ENCODE results near the gene PPP1R3D.
A peak's percentile ranks its signal among the peaks of the same experiment; 100 is the strongest.

The PPP1R3D gene

DNA sequence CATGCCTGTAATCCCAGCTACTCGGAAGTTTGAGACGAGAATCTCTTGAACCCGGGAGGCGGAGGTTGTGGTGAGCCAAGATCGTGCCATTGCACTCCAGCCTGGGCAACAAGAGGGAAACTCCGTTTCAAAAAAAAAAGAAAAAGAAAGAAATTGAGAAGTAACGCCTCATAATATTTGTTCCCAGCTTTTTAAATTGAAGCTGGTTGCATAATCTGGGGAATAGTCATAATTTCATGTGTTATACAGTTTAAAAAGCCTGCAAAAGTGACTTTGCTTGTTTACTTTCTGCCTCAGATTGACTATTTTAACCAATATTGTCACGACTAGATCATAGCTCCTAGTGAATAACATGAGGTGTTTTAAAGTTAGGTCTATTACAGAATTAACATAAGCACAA lies 7.3 kb upstream of the PPP1R3D start:
- DNase-seq, result no peak

DNA sequence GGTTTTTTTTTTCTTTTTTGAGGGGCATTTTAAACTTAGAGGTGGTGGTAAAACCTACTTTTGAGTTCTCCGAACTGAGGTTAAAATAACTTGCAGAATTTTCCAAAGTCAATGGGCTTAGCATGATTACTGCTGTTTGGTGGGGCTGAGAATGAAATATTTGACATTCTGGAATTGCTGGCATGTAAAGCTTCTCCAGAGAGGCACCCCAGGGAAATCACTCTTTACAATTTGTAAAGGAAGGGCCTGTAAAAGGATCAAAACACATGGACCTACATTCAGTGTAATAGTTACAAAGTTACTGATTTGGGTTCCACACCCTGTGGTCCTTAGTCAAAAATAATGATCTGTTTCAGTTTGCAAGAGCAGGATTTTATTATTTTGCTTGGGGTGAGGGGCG lies 5.6 kb upstream of the PPP1R3D start:
- no peak for DNase-seq

DNA sequence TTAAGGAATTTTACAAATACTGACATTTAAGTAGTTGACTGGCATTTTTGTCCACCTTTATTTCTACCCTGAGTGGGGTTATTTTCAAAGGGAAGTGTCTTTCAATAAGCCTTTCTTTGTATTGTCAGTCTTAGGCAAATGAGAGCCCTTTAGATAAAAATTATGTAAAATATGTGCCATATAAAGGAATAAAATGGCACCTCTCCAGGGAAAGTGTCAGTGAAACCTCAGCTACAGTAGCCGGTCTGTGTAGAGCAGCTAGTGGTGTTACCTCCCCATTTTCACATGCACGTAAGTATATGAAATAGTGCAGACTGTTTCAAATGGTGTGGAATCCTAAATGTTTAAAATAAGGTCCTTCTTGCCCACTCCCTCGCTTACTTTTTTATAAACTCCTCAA lies 5.1 kb upstream of the PPP1R3D start:
- no peak for DNase-seq

DNA sequence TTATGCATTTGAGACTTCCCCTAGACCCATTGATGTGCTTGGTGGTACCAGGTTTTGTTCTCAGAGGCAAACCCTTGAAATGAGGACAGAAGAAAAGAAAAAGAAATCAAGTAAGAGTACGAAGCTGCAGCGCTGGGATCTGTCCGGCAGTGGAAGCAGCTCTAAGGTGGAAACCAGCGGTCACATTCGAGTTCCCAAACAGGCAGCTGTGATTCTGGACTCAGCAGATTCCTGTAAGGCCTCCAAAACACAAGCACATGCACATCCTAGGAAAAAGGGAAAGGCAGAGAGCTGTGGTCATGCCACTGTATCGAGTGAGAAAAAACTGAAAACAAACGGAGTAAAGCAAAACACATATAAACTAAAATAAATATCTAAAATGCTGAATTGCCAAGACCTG lies 4.6 kb upstream of the PPP1R3D start:
- no peak for DNase-seq

DNA sequence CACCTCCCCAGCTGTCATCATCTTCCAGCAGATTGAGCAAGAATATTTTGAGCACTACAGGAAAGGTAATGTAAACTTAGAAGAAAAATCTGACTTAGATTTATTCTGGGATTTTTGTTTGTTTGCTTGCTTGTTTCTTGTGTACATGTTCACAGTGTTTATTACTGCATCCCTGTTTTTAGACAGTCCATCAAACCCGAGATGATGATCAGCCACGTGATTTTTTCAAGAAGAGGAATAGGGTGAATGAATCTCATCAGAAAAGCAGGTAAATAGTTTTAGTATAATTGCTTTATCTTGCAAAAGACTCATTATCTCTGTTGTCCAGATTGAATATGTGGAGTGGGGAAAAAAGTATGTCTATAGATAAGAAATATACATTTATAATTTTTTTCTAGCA lies 2.1 kb upstream of the PPP1R3D start:
- no peak for DNase-seq

DNA sequence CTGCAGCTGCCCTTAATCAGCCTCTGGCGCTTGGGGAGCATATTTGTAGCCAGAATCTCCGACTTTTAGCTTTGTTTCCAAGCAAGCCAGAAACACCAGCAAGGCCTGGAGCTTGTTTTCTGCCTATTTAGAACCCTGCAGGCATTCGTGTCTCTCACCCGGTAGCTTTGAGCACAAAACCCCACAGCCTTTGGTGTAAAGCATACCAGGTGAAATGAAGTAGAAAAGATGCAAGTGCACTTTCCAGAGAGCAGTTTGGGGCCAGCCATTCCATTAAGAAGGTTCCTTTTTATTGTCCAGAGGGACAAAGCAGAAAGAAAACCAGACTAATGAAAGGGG lies 820 bp upstream of the PPP1R3D start:
- DNase-seq, result no peak

DNA sequence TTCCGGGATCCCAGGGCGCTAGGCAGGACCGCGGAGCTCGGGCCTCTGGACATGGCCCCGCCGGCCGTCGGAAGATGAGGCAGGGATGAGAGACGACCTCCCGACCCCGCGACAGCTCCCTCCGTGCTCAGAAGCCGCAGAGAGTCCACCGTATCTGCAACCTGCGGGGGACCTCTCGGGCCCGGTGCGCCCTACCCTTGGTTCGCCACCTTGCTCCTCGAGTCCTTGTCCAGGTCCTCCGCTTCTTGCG lies 301 bp downstream of the PPP1R3D start:
- no peak for DNase-seq

DNA sequence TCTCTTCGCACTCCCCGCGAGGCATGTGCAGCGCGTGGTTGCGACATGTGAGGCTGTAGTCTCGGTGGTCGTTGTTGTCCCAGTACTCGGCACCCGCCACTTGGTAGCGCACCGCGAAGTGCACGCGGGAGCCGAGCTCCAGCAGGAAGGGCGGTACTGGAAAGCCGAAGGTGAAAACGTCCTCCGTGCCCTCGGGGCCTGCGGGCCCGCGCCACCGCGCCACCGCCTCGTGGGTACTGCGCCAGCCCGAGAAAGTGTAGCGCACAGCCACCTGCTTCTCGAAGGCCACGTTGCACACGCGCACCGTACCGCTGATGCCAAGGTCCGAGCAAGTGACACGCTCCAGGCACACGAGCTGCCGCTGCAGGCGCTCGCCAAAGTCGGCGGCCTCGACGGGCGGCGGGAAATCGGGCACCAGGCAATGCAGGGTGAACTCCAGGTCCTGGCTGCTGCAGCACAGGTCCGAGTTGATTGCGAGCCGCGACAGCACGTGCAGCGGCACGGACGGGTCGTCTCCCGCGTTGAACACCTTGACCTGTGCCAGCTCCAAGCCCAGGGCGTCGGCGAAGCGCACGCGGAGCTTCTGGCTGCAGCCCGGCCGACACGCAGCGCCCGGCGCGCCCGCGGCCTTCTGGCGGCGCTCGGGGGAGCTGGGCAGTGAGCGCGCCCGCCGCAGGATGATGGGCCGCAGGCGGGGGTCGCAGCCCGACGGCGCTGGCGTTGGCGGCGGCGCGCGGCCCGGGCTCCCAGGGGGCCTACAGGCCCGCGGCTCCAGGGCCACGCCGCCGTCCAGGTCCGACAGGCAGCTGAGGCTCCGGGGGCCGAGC lies 840 bp downstream of the PPP1R3D start:
- DNase-seq, result no peak

DNA sequence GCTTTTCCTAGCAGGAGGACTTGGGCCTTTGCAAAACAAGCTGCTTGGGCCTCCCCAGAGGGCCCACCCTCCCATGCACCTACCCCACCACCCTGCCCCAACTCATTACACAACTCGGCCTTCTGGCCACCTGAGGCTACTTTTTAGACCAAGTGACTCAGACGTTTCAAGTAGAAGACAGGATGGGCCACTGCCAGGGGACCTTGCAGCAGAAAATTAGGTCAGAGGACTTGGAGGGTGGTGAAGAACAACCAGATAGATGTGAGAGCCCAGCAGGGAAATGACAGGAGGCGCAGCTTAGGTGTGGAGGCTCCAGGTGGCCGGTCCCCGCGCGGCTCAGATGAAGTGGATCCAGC lies 1.4 kb downstream of the PPP1R3D start:
- no peak for DNase-seq

DNA sequence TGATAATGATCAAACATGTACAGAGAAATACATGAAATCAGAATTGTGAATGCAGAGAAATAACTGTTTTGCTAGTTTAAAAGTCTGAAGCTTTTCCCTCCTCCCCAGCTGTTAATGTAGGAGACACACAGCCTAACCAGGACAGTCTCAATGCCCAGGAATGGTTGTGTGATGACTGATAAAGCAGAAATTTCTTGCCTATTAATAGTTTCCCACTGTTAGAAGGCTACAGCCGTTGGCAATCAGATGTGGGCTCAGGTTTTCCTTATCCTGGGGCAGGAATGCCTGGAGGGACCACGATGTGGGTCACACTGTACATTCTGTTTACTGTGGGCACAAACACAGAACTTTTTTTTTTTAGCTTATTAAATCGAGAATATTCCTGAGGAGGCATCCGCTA lies 1.9 kb downstream of the PPP1R3D start:
- DNase-seq, result no peak

DNA sequence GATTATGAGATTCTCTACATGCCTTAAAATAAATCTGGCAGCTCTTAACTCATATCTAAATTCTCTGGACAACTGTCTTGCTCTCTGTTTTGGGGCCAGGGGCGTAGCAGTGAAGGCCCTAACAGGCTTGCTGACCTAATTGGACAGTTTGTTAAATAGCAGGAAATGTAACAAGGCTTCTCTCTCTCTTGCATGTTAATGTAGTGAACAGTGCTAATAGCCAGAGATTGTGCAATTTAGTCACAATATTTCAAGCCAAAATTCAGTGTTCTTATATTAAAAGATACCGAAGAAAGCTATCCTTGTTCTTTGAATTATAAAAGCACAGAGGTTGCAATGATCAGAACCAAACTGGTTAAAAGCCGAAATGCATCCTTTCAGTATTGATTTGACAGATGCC lies 3.0 kb downstream of the PPP1R3D start:
- no peak for DNase-seq

DNA sequence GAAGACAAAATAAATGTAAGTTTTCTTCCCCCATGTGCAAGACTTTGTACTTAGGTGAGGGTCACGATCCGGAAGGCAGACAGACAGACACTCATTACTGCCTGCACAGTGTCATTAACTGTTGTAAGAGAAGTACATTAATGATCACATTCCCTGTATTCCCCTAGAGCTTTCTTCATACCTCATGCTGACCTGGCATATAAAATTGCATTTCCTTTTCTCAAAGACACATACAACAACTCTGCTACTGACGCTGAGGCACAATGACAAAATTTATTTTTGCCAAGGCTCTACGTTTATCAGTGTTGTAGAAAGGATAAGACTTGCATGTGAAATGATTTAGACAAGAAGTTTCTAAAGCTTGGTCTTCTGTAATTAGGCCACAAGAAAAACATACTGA lies 3.7 kb downstream of the PPP1R3D start:
- no peak for DNase-seq

DNA sequence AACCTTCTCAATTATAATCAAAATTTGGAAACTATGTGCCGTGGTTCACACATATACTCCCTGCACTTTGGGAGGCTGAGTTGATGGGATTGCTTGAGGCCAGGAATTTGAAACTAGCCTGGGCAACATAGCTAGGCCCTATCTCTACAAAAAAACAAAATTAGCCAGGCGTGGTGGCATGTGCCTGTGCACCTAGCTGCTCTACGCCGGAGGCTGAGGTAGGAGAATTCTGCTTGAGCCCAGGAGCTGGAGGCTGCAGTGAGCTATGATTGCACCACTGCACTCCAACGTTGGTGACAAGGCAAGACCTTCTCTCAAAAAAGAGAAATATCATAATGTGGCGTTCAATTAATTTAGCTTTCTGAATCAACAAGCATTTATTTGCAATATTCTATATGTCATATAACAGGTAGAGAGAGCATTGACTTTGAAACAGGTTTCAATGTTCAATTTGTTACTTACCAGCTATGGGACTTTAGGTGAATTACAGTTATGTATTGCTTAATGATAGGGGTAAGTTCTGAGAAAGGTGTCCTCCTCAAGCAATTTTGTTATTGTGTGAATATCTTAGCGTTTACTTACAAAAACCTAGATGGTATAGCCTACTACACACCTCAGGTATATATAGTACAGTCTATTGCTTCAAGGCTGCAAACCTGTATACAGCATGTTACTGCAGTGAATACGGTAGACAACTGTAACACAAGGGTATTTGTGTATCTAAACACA lies 4.5 kb downstream of the PPP1R3D start:
- DNase-seq, result no peak

DNA sequence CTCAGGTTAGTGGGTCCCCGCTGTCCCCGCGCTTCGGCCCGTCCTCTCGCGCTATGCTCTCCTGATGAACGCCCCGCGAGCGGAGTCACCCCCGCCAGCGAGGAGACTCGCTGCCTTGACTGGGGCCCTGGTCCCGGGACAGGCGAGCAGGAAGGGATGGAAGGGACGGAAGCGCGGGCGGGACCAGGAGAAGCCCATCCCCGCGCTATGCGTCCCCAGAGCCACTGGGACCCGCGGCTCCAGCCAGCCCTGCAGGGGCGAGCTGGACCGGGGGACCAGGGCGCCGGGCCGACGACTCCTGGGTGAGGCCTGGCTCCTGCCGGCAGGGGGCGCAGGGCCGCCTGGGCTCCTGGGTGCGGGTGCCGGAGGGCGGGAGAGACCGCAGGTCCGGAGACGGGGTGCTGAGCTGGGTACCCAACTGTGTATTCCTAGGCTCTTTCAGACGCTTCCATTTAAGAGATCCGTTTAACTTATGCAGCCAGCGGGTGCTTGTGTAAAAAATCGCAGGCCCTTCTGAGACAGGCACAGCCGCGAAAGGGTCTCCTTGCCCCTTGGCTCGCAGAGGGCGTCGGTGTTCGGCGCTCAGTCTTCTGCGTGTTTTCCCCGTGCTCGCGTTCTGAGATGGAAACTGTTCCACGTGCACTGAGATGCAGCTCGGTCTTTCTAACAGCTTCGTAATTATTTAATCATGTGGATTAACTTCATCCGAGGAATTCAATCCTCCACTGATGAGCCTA lies 6.1 kb downstream of the PPP1R3D start:
- DNase-seq, result peak; percentile 8

DNA sequence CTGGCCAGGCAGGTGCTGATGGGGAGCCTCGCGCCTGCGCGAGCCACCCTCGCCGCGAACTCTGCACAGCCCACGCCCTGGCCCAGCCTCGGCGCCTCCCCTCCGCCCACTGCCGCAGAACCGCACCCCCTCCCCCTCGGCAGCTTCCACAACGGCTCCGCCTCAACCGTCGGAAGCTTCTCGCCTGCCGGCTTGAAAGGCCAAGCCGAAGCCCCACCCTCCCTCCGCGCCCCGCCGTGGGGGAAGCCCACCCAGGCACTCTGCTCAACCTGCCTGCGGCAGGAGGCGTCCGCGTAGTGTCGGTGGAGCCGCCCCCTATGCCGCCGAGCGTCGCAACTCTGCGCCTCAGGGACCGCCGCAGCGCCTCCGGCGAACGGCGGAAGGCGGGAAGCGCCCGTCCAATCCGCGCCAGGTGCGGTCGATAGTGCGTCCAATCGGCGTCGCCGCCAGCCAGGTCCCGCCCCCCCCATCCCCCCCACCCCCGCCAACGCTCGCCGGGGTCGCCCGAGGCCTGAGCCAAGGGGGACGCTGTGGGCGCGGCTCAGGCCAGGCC lies 6.7 kb downstream of the PPP1R3D start, which contains the start of gene SYCP2:
TSS of gene SYCP2 (minus strand) at position 342 of the 553 bp plus-strand sequence. CDS start 11,224 bp downstream, outside the sequence.
- no peak for DNase-seq

DNA sequence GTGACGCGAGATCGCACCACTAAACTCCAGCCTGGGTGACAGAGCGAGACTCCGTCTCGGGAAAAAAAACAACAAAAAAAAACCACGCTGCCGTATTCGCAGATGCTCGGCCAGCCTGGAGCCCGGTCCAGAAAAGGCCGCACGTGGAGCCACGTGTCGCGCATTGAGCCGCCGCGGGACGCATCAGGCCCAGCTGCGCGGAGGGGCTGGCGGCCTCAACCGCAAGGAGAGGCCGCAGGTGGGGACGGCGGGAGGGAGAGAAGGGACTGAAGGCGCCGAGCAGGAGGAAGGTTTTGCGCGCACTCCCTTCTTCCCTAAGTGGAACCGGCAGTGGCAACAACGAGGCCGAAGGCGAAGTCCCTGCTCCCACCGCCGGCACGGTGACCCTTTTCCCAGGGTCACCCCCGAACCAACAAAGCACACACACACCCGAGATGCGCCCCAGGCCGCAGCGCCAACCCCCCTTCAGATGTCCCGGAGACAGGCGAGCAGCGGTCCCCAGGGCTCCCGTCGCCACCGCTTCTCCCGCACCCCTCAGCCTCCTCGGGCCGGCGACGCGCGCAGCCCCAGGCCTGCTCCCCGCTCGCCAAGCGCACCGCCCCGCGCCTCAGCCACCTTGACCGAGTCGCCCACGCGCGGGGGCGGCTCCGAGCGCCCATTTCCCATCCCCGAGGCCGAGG lies 7.3 kb downstream of the PPP1R3D start:
- no peak for DNase-seq

DNA sequence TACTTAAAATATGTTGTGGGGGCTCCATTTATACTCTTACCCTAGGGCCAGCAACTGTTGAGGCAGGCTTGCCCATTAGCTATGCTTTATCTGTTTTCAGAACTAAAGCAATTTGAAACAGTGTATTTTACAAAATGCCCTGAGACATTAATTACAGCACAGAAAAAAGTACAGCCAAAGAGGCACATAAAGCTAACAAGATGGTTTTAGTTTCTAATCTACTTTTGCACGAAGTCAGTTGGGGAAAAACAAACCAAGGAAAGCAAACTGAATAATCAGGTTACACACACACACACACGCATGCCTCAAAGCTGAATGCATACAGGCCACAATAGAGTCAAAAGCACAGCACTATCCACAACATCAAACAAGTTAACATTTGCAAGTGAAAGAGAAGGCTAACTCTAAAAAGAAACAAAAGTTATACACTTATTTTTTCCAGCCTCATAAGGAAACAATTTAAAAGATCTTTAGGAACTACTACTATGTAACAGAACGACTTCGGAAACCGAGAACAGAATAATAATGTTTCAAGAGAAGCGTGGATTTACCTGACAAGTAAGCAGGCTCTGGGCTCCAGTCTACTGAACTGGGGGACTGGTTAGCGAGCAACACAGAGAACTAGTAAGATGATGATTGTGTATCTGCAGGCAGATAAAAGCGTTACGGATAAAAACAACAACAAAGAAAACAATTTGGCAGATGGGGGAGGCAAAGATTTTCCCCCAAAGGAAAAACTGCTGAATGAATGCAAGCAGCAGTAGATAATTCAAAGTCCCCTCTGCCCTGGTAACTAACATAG lies 8.4 kb downstream of the PPP1R3D start:
- no peak for DNase-seq

DNA sequence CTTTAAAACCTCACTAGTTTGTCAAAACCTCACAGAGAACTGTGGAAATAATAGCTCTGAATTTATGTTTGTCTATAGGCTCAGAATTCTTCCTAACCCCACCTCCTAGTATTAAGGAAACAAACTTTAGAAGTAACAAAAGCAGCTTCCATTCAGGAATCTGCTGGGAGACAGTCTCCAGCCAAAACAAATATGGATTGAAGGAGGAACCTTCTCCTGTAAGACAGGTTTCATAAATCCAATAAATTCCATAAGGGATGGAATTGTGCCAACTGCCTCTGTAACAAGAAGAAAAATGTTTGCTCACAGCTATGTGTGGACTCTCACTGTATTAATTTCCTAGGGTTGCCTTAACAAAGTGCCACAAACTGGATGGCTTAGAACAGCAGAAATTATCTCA lies 14.2 kb downstream of the PPP1R3D start:
- no peak for DNase-seq

DNA sequence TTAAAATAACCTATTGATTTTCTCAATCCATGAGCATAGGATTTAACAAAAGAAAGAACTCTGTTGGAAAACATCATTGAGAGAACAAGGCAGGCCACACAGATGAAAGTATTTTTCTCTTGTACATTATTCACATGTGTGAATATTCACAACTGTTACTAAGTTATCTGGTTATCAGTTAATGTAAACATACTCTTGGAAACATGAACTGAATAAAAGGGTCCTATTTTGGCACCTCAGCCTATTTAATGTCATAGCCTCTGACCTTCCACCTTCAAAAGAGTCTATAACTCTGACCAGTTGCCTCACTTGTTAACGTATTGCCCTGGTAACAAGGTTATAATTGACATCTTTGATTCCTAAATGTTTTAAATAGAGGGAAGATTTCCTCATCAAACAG lies 14.7 kb downstream of the PPP1R3D start:
- no peak for DNase-seq

DNA sequence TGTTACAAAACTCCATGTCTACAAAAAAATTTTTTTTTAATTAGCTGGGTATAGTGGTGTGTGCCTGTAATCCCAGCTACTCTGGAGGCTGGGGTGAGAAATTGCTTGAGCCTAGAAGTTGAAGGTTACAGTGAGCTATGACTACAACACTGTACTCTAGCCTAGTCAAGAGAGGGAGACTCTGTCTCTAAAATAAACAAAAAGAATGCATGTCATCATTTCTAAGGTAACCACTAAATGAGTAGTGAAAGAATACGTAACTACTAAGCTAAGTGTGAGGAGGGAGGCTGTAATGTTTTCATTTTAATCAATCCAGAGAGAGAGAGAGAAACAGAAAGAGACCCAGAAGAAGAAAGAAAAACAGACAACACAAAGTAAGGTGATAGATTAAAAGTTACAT lies 16.6 kb downstream of the PPP1R3D start:
- no peak for DNase-seq

DNA sequence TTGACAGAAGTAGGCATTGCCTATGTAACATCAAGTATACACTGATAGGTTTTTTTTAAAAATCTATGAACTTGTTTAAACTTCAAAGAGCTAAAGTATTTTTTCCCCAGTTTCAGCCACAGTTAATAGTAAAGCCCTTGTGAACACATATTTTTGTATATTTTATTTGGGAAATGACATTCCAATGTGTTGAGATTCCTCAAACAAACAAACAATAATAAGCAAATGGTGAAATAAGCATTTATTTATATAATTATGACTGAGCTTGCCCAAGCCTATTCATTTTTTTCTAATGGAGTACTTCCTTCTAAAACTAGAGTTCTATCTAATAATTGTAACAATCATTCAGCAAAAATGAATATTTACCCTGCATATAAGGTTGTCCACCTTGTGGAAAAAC lies 19.2 kb downstream of the PPP1R3D start:
- DNase-seq, result no peak

DNA sequence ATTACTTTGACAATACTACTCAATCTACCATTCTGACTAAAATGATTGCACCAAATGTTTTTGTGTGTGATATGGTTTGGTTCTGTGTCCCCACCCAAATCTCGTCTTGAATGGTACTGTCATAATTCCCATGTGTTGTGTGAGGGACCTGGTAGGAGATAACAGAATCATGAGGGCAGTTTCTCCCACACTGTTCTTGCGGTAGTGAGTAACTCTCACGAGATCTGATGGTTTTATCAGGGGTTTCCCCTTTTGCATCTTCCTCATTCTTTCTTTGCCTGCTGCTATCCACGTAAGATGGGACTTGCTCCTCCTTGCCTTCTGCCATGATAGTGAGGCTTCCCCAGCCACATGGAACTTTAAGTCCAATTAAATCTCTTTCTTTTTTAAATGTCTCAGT lies 27.5 kb downstream of the PPP1R3D start:
- no peak for DNase-seq

DNA sequence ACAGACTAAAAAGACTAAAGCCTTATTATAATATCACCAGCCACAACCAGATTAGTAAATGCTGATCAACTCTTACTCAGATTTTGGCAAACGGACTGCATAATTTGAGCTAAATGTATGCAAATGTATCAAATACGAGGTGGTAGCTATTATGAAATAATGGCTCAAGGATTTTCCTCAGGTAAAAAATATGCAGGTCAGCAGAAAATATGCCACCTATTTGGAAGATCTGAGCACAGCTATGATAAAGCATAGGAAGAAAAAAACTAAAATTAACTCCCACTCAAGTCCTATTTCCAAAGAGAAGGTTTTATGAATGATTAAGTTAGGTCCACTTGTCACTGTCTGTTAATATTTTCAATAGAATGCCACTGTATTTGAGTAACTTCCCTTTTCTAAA lies 29.1 kb downstream of the PPP1R3D start:
- DNase-seq, result no peak
